PC-3 (cell line): ENCODE data around the gene FOSB. TPM values are rescaled to one million over a fixed set of nuclear protein-coding genes. Genes with fewer than 3 reads are reported as not detected.

Experiments
- ATAC-seq: fragments of 200-7000 bp; cut with Tn5 transposase; 2 replicates; pipeline ENCODE4 v1.9.1; 2020; ENCODE audit warnings: mild to moderate bottlenecking, moderate library complexity
- BruUV-seq: library from RNA; stranded (reverse); fragments of 400-500 nt; replicated peaks from 2 replicates; lab custom pipeline; 2021; lab: Mats Ljungman, UMichigan
- CTCF ChIA-PET: fragments of 300-600 bp; sonication (Branson Sonifier 250); formaldehyde crosslinking; loops from one replicate; lab custom pipeline; 2022; ENCODE audit warnings: antibody characterized with exemption; lab: Charles Lee
- POLR2A ChIA-PET: fragments of 300-600 bp; sonication (Branson Sonifier 250); formaldehyde crosslinking; loops from one replicate; lab custom pipeline; 2022; ENCODE audit warnings: antibody characterized with exemption; ENCODE audit not compliant: unreplicated experiment; lab: Charles Lee
- DNase-seq: peaks from one replicate; pipeline ENCODE4 v3.0.0-alpha.2; 2015
- H2AFZ ChIP-seq: fragments of 300-600 bp; sonication (generic); 2 replicates; pipeline ENCODE4 v1.6.0; 2016; ENCODE audit warnings: antibody characterized with exemption, low read length
- H3F3A ChIP-seq: fragments of 300-600 bp; sonication (generic); one replicate; pipeline ENCODE4 v1.6.0; 2017; ENCODE audit warnings: antibody characterized with exemption, low read length, control low read depth, mild to moderate bottlenecking; ENCODE audit not compliant: unreplicated experiment
- H3K27ac ChIP-seq: fragments of 300-600 bp; sonication (generic); 2 replicates; pipeline ENCODE4 v1.5.1; 2016; ENCODE audit warnings: mild to moderate bottlenecking, low read length
- H3K27me3 ChIP-seq: fragments of 300-600 bp; sonication (generic); 2 replicates; pipeline ENCODE4 v1.6.1; 2016; ENCODE audit warnings: low read length, mixed read lengths
- H3K36me3 ChIP-seq: fragments of 300-600 bp; sonication (generic); 2 replicates; pipeline ENCODE4 v1.6.1; 2016; ENCODE audit warnings: low read depth, mixed run types, low read length, mixed read lengths
- H3K4me1 ChIP-seq: fragments of 300-600 bp; sonication (generic); 2 replicates; pipeline ENCODE4 v1.5.1; 2016; ENCODE audit warnings: low read length; ENCODE audit not compliant: insufficient read depth
- H3K4me2 ChIP-seq: fragments of 300-600 bp; sonication (generic); 2 replicates; pipeline ENCODE4 v1.6.0; 2016; ENCODE audit warnings: low read length
- H3K4me3 ChIP-seq: fragments of 300-600 bp; sonication (generic); 2 replicates; pipeline ENCODE4 v1.5.1; 2016; ENCODE audit warnings: mild to moderate bottlenecking, low read length, mixed read lengths
- H3K79me2 ChIP-seq: fragments of 300-600 bp; sonication (generic); 2 replicates; pipeline ENCODE4 v1.6.1; 2017; ENCODE audit warnings: low read length, mixed read lengths
- H3K9ac ChIP-seq: fragments of 300-600 bp; sonication (generic); 2 replicates; pipeline ENCODE4 v1.6.0; 2016; ENCODE audit warnings: mild to moderate bottlenecking, low read length
- H3K9me2 ChIP-seq: fragments of 300-600 bp; sonication (generic); replicated peaks from 2 replicates; pipeline ENCODE4 v1.6.1; 2016; ENCODE audit warnings: mixed run types, low read length, mixed read lengths
- H3K9me3 ChIP-seq: fragments of 300-600 bp; sonication (generic); 2 replicates; pipeline ENCODE4 v1.6.1; 2016; ENCODE audit warnings: low read length, mixed read lengths
- H4K20me1 ChIP-seq: fragments of 300-600 bp; sonication (generic); 2 replicates; pipeline ENCODE4 v1.6.1; 2016; ENCODE audit warnings: low read length, mixed read lengths
- CTCF ChIP-seq: fragments of 300-600 bp; sonication (generic); conservative IDR thresholded peaks from 2 replicates; pipeline ENCODE4 v1.5.1; 2017; ENCODE audit warnings: antibody characterized with exemption, low read depth, mild to moderate bottlenecking, low read length
- EZH2 ChIP-seq: fragments of 300-600 bp; sonication (generic); IDR thresholded peaks from one replicate; pipeline ENCODE4 v1.6.1; 2017; ENCODE audit warnings: antibody characterized with exemption, mild to moderate bottlenecking, low read length; ENCODE audit not compliant: unreplicated experiment
- EZH2phosphoT487 ChIP-seq: fragments of 300-600 bp; sonication (generic); IDR thresholded peaks from 2 replicates; pipeline ENCODE4 v1.6.1; 2018; ENCODE audit warnings: mild to moderate bottlenecking, antibody characterized with exemption, low read length, borderline replicate concordance
- intact Hi-C: fragments of 100-400 bp; cut with micrococcal nuclease; formaldehyde crosslinking; loops from 2 replicates; pipeline ENCODE4 v1.9.0; 2023
- total RNA-seq: library from RNA; depleted of rRNA; stranded (reverse); fragments of >200 nt; gene quantifications from 2 replicates; pipeline ENCODE4 v1.2.3, GENCODE V29; 2014

The FOSB gene
- total RNA-seq, 1 experiment from 2014 or later: 35.8 TPM

DNA sequence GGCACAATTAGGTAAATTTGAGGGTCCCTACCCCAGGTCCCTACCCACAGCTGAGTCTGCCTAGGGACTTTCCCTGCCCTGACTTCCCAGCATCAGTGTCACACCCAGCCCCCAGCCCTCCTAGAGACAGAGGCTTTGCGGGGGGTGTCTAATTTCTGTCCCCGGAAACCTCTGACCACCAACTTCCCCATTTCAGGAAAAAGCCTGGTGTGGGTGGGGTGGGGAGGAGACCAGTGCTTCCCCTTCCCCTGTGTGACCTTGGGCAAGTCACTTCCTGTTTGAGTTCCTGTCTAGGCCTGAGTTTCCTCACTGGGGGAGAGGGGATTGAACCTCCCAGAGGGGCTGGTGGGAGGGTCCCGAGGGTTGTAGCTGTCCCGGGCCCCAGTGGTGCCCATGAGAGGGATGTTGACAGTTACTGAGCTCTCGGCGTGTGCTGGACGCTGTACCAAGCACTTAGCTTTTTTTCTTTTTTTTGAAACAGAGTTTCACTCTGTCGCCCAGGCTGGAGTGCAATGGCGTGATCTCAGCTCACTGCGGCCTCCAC is 47.4 kb downstream of the FOSB start:
- Histone ChIP-seq H3K79me2 (peaks cover 61% of the 10 kb centered on the region), H3K36me3 (no peaks in the 10 kb centered on the region; the same call in 1 of the 2 replicates), H3K4me1 (peaks cover 19% of the 10 kb centered on the region), H3F3A (no peaks in the 10 kb centered on the region), H4K20me1 (peaks cover 8% of the 10 kb centered on the region), H3K9me2 (no peaks in the 10 kb centered on the region), H3K4me2 (no peak overlapping the region), H3K4me3 (no peak overlapping the region), H3K9me3 (no peaks in the 10 kb centered on the region), H3K27ac (peak overlapping the region; percentile 16; the same call in 1 of the 2 replicates), H3K9ac (no peak overlapping the region), H3K27me3 (no peaks in the 10 kb centered on the region), H2AFZ (no peak overlapping the region)
- ChIA-PET CTCF (no interaction called here), POLR2A (no interaction called here)
- no peak for TF ChIP-seq CTCF
- no peak for TF ChIP-seq EZH2phosphoT487
- no peak for TF ChIP-seq EZH2
- intact Hi-C loops: no loop called here
- no peak for ATAC-seq
- no TSS peak for BruUV-seq
- no peak for DNase-seq

DNA sequence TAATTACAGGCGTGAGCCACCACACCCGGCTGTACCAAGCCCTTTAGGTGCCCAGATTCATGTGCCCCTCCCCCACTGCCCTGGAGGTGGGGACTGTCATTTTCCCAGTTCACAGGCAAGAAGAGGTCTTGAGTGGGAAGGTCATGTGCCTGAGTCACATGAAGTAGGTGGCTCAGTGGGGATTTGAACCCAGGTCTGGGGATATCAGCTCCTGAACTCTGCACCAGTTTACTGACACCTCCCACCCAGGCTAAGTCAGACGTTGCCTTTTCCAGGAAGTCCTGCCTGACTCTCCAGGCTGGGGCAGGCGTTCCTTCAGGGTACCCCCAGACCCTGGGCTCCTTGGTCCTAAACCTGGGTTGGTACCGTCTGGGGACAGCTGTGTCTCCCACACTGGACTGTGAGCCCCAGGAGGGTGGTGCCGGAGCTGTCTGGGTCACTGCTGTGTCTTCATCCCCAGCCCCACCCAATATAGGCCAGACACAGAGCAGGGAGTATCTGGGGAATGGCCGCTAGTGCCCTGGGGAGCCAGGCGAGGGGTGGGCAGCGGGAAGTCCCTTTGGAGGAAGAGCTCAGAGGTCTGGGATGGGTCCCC is 48.1 kb downstream of the FOSB start:
- H3K9me3 ChIP-seq: no peaks in the 10 kb centered on the region
- peaks cover 8% of the 10 kb centered on the region for H4K20me1 ChIP-seq
- peaks cover 54% of the 10 kb centered on the region for H3K79me2 ChIP-seq
- peaks cover 19% of the 10 kb centered on the region for H3K4me1 ChIP-seq
- no peak for TF ChIP-seq CTCF
- no peak for TF ChIP-seq EZH2
- no peak for TF ChIP-seq EZH2phosphoT487
- no peak overlapping the region for H3K9ac ChIP-seq
- DNase-seq (no peak), ATAC-seq (no peak)
- H2AFZ ChIP-seq: no peak overlapping the region
- ChIA-PET POLR2A (no interaction called here), CTCF (interaction anchor here (0.7 kb wide), 1 partner anchor 73 kb away, joined by 10 read pairs; no protein-coding TSS in a partner anchor)
- H3K4me3 ChIP-seq: no peak overlapping the region
- no peaks in the 10 kb centered on the region for H3F3A ChIP-seq
- intact Hi-C loops: no loop called here
- no peaks in the 10 kb centered on the region for H3K27me3 ChIP-seq
- no peaks in the 10 kb centered on the region for H3K9me2 ChIP-seq
- no peak overlapping the region for H3K4me2 ChIP-seq
- no peaks in the 10 kb centered on the region; the same call in 1 of the 2 replicates for H3K36me3 ChIP-seq
- no peak overlapping the region for H3K27ac ChIP-seq
- no TSS peak for BruUV-seq

DNA sequence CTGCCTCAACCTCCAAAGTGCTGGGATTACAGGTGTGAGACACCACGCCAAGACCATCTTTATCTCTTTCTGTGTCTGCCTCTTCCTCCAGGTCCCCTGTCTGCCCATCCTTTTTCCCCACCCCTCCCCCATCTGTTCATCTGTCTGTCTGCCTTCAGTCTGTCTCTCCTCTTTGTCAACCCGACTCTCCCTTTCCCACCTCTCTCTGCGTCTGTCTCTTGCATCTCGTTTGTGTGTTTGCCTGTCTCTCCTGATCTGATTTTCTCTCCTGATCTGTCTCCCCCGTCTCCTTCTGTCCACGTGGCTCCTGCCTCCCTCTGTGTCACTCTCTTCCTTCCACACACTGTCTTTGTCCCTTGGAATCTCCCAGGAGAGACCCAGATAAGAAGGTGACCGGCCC is 49.4 kb downstream of the FOSB start:
- ChIA-PET POLR2A (no interaction called here), CTCF (no interaction called here)
- no peaks in the 10 kb centered on the region for H3K9me3 ChIP-seq
- peaks cover 19% of the 10 kb centered on the region for H3K4me1 ChIP-seq
- no TSS peak for BruUV-seq
- no peaks in the 10 kb centered on the region for H3F3A ChIP-seq
- no peak overlapping the region for H3K9ac ChIP-seq
- DNase-seq: no peak
- no peak overlapping the region for H3K4me2 ChIP-seq
- ATAC-seq: no peak
- H3K79me2 ChIP-seq: peaks cover 40% of the 10 kb centered on the region
- no peak for TF ChIP-seq EZH2phosphoT487
- TF ChIP-seq CTCF: no peak
- no peak for TF ChIP-seq EZH2
- no peaks in the 10 kb centered on the region for H3K27me3 ChIP-seq
- no peak overlapping the region for H2AFZ ChIP-seq
- H4K20me1 ChIP-seq: peaks cover 8% of the 10 kb centered on the region
- H3K4me3 ChIP-seq: no peak overlapping the region
- H3K27ac ChIP-seq: no peak overlapping the region
- intact Hi-C loops: no loop called here
- no peaks in the 10 kb centered on the region for H3K9me2 ChIP-seq
- H3K36me3 ChIP-seq: no peaks in the 10 kb centered on the region; the same call in 1 of the 2 replicates
